OCI-LY1 (cell line): Measurements from ENCODE around the gene HELB.

Experiments used
- CTCF ChIP-seq: fragments of 200-600 bp; sonication (generic), shearing (Covaris generic); IDR thresholded peaks from 2 replicates; pipeline ENCODE4 v1.5.1; 2017; ENCODE audit warnings: mild to moderate bottlenecking, antibody characterized with exemption, low read length, moderate library complexity, mixed read lengths
- EZH2 ChIP-seq: fragments of 200-600 bp; sonication (generic), shearing (Covaris generic); IDR thresholded peaks from 2 replicates; pipeline ENCODE4 v1.8.0; 2017; ENCODE audit warnings: borderline replicate concordance, mixed run types, mild to moderate bottlenecking, antibody characterized with exemption, low read length, moderate library complexity, mixed read lengths

- no peak for TF ChIP-seq CTCF
- TF ChIP-seq EZH2, result no peak
These were observed 29.1 kb upstream of the HELB start for GRCh38 chr12:66273147-66273546.
